GM12878 (cell line): Measurements from ENCODE around the gene PARP8. TPM values are rescaled to one million over a fixed set of nuclear protein-coding genes. Genes with fewer than 3 reads are reported as not detected.

Source experiments
- BACH1 ChIP-seq: fragments of 450-650 bp; IDR thresholded peaks from 2 replicates; pipeline ENCODE4 v1.6.1; 2017; ENCODE audit warnings: mild to moderate bottlenecking, borderline replicate concordance
- CBFB ChIP-seq: IDR thresholded peaks from 2 replicates; pipeline ENCODE4 v1.6.1; 2016; ENCODE audit warnings: antibody characterized with exemption, low read depth
- CEBPB ChIP-seq, 2 experiments: fragments of 150-350 bp in 1 of 2; IDR thresholded peaks; 2 replicates each; pipeline ENCODE4 v1.6.1; 2012 to 2014; ENCODE audit warnings: low read depth in 2 of 2, low read length in 2 of 2, borderline replicate concordance in 1 of 2, inconsistent platforms in 1 of 2
- CHD1 ChIP-seq: IDR thresholded peaks from 2 replicates; pipeline ENCODE4 v1.6.1; 2012; ENCODE audit warnings: low read depth, low read length, improper control_type of control experiment
- EGR1 ChIP-seq, 2 experiments: IDR thresholded peaks; 1 replicate in 1 of 2; 2 replicates in 1 of 2; pipeline ENCODE4 v1.6.1; 2011 to 2012; ENCODE audit warnings: low read depth in 2 of 2, low read length in 2 of 2, borderline replicate concordance in 1 of 2, mild to moderate bottlenecking in 1 of 2, moderate library complexity in 1 of 2
- EZH2 ChIP-seq: IDR thresholded peaks from 2 replicates; pipeline ENCODE4 v1.6.1; 2012; ENCODE audit warnings: low read depth, mild to moderate bottlenecking, control low read depth, inconsistent platforms, low read length, borderline replicate concordance; ENCODE audit not compliant: control insufficient read depth
- GATAD2B ChIP-seq: fragments of 450-650 bp; conservative IDR thresholded peaks from 2 replicates; pipeline ENCODE4 v1.6.1; 2017; ENCODE audit warnings: low read depth, mild to moderate bottlenecking, moderate library complexity
- IKZF1 ChIP-seq: fragments of 450-650 bp; conservative IDR thresholded peaks from 2 replicates; pipeline ENCODE4 v1.6.1; 2017; ENCODE audit warnings: antibody characterized with exemption, mild to moderate bottlenecking
- IRF4 ChIP-seq: IDR thresholded peaks from 2 replicates; pipeline ENCODE4 v1.6.1; 2011; ENCODE audit warnings: low read depth, low read length
- MEF2A ChIP-seq: IDR thresholded peaks from 2 replicates; pipeline ENCODE4 v1.6.1; 2011; ENCODE audit warnings: low read depth, mild to moderate bottlenecking, low read length, moderate library complexity; ENCODE audit not compliant: insufficient read depth
- NFIC ChIP-seq: IDR thresholded peaks from 2 replicates; pipeline ENCODE4 v1.6.1; 2012; ENCODE audit warnings: low read depth, mild to moderate bottlenecking, inconsistent platforms, low read length, moderate library complexity
- NKRF ChIP-seq: fragments of 450-650 bp; conservative IDR thresholded peaks from 2 replicates; pipeline ENCODE4 v1.6.1; 2017; ENCODE audit warnings: mild to moderate bottlenecking, moderate library complexity
- PML ChIP-seq: IDR thresholded peaks from 2 replicates; pipeline ENCODE4 v1.6.1; 2012; ENCODE audit warnings: low read length, inconsistent platforms
- RUNX3 ChIP-seq: IDR thresholded peaks from 2 replicates; pipeline ENCODE4 v1.6.1; 2012; ENCODE audit warnings: low read length, inconsistent platforms
- TCF12 ChIP-seq: IDR thresholded peaks from 2 replicates; pipeline ENCODE4 v1.6.1; 2011; ENCODE audit warnings: low read depth, mild to moderate bottlenecking, low read length
- TCF7 ChIP-seq: IDR thresholded peaks from 2 replicates; pipeline ENCODE4 v1.6.1; 2014; ENCODE audit warnings: antibody characterized with exemption, borderline replicate concordance
- ZBED1 ChIP-seq: IDR thresholded peaks from 2 replicates; pipeline ENCODE4 v1.6.1; 2016; ENCODE audit warnings: borderline replicate concordance
- polyA plus RNA-seq, 11 experiments: library from polyadenylated mRNA; depleted of rRNA in 4 of 11; unstranded in 6 of 11; stranded (reverse) in 5 of 11; fragments of >200 nt; fragmentation: Nextera tagmentation in 4 of 11; fragmentation: Illumina TruSeq in 1 of 11; extraction: Ambion mirVana in 4 of 11; extraction: Trizol in 1 of 11; gene quantifications; 1 replicate in 1 of 11; 2 replicates in 10 of 11; pipeline versions ENCODE4 v1.2.1 to v1.2.3, GENCODE V29; 2011 to 2016; ENCODE audit warnings: inconsistent platforms in 2 of 11, missing spikeins in 2 of 11, low read depth in 1 of 11
- total RNA-seq, 4 experiments: library from RNA; depleted of rRNA in 3 of 4; stranded (reverse); fragments of >200 nt in 3 of 4; fragmentation: Illumina TruSeq in 1 of 4; extraction: Trizol in 1 of 4; gene quantifications; 2 replicates each; pipeline versions ENCODE4 v1.2.1 to v1.2.3, GENCODE V29; 2013 to 2021
- TF ChIP-seq, protein P1 (sequence below): fragments of 450-650 bp; formaldehyde crosslinking; IDR thresholded peaks from 2 replicates; pipeline ENCODE4 v1.4.0; 2020; ENCODE audit warnings: mild to moderate bottlenecking, moderate library complexity
- TF ChIP-seq, protein P2 (sequence below): IDR thresholded peaks from 2 replicates; pipeline ENCODE4 v1.6.1; 2011; ENCODE audit warnings: mild to moderate bottlenecking, low read depth, low read length, moderate library complexity; ENCODE audit not compliant: insufficient replicate concordance
- TF ChIP-seq, protein P3 (sequence below): IDR thresholded peaks from 2 replicates; pipeline ENCODE4 v1.6.1; 2012; ENCODE audit warnings: low read depth, low read length, improper control_type of control experiment

The PARP8 gene
- total and polyA plus RNA-seq, 10 of the 15 experiments (the other 5 are each of a cell fraction or from before 2014, with no cell fraction given), result 9.1 to 65.2 (median 20.6) TPM

DNA sequence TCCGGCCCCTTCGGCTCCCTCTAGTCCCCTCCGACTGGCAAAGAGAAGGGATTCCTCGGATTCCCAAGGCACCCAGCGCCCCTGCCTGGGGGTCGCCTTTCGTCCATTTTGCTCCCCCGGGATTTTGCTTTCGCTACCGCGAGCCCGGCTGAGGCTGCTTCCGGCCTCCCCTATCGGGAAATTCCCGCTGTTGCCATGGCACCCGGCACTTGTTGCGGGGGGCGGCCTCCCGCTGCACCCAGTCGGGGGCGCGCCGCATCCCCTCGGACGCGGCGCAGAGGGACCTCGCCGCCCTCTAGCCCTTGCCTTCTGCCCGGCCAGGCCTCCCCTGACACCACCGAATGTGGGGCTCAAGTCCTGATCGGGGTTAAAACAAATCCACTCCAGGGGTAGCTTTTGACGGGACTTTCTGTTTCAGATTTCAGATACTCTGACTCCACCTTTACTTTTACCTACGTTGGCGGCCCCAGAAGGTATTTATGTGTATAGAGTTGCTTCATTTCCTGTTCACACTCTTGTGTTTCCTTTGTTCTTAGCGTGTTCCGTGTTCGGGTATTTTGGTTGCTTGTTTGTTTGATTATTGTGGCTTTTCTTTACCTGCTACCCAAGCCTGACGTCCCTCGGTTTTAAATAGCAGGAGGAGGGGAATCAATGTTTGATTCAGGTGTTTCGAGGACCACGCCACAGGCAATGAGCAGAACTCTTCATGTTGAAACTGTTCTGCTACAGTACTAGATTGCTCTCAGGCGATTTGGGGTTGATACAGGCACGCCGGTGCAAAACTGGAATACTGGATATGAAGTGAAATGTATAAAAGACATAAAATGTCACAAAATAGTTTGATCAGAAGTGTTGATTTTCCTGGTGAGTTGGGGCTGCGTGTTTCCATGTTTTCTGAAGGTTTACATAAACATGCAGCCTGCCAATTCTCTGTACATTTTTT lies 1.5 kb downstream of the PARP8 start (continued):
- TF ChIP-seq, protein P1, sequence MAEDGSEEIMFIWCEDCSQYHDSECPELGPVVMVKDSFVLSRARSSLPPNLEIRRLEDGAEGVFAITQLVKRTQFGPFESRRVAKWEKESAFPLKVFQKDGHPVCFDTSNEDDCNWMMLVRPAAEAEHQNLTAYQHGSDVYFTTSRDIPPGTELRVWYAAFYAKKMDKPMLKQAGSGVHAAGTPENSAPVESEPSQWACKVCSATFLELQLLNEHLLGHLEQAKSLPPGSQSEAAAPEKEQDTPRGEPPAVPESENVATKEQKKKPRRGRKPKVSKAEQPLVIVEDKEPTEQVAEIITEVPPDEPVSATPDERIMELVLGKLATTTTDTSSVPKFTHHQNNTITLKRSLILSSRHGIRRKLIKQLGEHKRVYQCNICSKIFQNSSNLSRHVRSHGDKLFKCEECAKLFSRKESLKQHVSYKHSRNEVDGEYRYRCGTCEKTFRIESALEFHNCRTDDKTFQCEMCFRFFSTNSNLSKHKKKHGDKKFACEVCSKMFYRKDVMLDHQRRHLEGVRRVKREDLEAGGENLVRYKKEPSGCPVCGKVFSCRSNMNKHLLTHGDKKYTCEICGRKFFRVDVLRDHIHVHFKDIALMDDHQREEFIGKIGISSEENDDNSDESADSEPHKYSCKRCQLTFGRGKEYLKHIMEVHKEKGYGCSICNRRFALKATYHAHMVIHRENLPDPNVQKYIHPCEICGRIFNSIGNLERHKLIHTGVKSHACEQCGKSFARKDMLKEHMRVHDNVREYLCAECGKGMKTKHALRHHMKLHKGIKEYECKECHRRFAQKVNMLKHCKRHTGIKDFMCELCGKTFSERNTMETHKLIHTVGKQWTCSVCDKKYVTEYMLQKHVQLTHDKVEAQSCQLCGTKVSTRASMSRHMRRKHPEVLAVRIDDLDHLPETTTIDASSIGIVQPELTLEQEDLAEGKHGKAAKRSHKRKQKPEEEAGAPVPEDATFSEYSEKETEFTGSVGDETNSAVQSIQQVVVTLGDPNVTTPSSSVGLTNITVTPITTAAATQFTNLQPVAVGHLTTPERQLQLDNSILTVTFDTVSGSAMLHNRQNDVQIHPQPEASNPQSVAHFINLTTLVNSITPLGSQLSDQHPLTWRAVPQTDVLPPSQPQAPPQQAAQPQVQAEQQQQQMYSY (CRISPR knock-in tag), result no peak
- peak; percentile 79; the same call in 1 of the 2 replicates for TF ChIP-seq IKZF1
- TF ChIP-seq TCF12, result peak; percentile 66; the same call in 1 of the 2 replicates
- TF ChIP-seq CEBPB (IDR thresholded peaks at IDR 0.05; ENCODE audit: borderline replicate concordance in 1 of 2, low read depth in 2 of 2, low read length in 2 of 2), result peak in 1 of 2 experiments; percentile 62; a peak in 1 of 4 replicates
- TF ChIP-seq CHD1, result no peak
- TF ChIP-seq, protein P2, sequence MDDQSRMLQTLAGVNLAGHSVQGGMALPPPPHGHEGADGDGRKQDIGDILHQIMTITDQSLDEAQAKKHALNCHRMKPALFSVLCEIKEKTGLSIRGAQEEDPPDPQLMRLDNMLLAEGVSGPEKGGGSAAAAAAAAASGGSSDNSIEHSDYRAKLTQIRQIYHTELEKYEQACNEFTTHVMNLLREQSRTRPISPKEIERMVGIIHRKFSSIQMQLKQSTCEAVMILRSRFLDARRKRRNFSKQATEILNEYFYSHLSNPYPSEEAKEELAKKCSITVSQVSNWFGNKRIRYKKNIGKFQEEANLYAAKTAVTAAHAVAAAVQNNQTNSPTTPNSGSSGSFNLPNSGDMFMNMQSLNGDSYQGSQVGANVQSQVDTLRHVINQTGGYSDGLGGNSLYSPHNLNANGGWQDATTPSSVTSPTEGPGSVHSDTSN, result peak; percentile 16
- TF ChIP-seq EZH2, result no peak
- TF ChIP-seq NFIC, result 0 out of 2 replicates have a peak, but pooled peaks have one; percentile 47
- TF ChIP-seq, protein P3, sequence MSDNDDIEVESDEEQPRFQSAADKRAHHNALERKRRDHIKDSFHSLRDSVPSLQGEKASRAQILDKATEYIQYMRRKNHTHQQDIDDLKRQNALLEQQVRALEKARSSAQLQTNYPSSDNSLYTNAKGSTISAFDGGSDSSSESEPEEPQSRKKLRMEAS, result no peak
- TF ChIP-seq NKRF, result peak; percentile 53
- peak; percentile 32; the same call in 1 of the 2 replicates for TF ChIP-seq ZBED1
- no peak for TF ChIP-seq IRF4
- TF ChIP-seq MEF2A, result 0 out of 2 replicates have a peak, but pooled peaks have one; percentile 41
- peak; percentile 68; the same call in 1 of the 2 replicates for TF ChIP-seq TCF7
- TF ChIP-seq BACH1, result peak; percentile 40; the same call in 1 of the 2 replicates
- TF ChIP-seq EGR1 (IDR thresholded peaks at IDR 0.05; ENCODE audit: borderline replicate concordance in 1 of 2, low read depth in 2 of 2, low read length in 2 of 2), result no peak
- peak; percentile 62; the same call in 1 of the 2 replicates for TF ChIP-seq PML
- peak; percentile 60 for TF ChIP-seq RUNX3
- no peak for TF ChIP-seq CBFB
- peak; percentile 30; the same call in 1 of the 2 replicates for TF ChIP-seq GATAD2B
